WTC11 (cell line): ENCODE measurements around the gene DHCR7. TPM values are rescaled to one million over a fixed set of nuclear protein-coding genes. Genes with fewer than 3 reads are reported as not detected.

Source experiments
- ATAC-seq: fragments of 200-7000 bp; cut with Tn5 transposase; 2 replicates; pipeline ENCODE4 v1.10.0; 2021; ENCODE audit warnings: mild to moderate bottlenecking, moderate library complexity
- CTCF ChIA-PET: fragments of 300-600 bp; sonication (Branson Sonifier 250); formaldehyde crosslinking; loops from one replicate; lab custom pipeline; 2021; ENCODE audit warnings: antibody characterized with exemption; lab: Charles Lee
- POLR2A ChIA-PET: fragments of 350-600 bp; sonication (Branson Sonifier 250); formaldehyde crosslinking; loops from one replicate; lab custom pipeline; 2021; ENCODE audit warnings: antibody characterized with exemption; lab: Charles Lee
- DNase-seq: peaks from one replicate; pipeline ENCODE4 v3.0.0; 2021; ENCODE audit warnings: low spot score
- H3K27ac Mint-ChIP-seq: 2 replicates; pipeline ENCODE4 v1.8.0; 2021; ENCODE audit warnings: mixed read lengths
- H3K27me3 Mint-ChIP-seq: 2 replicates; pipeline ENCODE4 v1.8.0; 2021; ENCODE audit warnings: low read depth, mild to moderate bottlenecking, moderate library complexity, mixed read lengths
- H3K36me3 Mint-ChIP-seq: 2 replicates; pipeline ENCODE4 v1.8.0; 2021; ENCODE audit warnings: mixed read lengths
- H3K4me1 Mint-ChIP-seq: 2 replicates; pipeline ENCODE4 v1.8.0; 2022; ENCODE audit warnings: mixed read lengths
- H3K4me3 Mint-ChIP-seq: 2 replicates; pipeline ENCODE4 v1.8.0; 2021; ENCODE audit warnings: mild to moderate bottlenecking, moderate library complexity, mixed read lengths
- H3K9me3 Mint-ChIP-seq: 2 replicates; pipeline ENCODE4 v1.8.0; 2021; ENCODE audit warnings: mixed read lengths
- CDX4 ChIP-seq: fragments of 250-450 bp; sonication (Bioruptor Pico); IDR thresholded peaks from 2 replicates; pipeline ENCODE4 v1.9.0; 2021; ENCODE audit warnings: moderate library complexity, mild to moderate bottlenecking, inconsistent platforms, borderline replicate concordance
- FOXJ3 ChIP-seq: sonication (generic); formaldehyde crosslinking; IDR thresholded peaks from 2 replicates; pipeline ENCODE4 v1.9.0; 2021; ENCODE audit warnings: missing genetic modification reagents, mild to moderate bottlenecking, borderline replicate concordance
- HMGA2 ChIP-seq: fragments of 250-450 bp; sonication (Bioruptor Pico); IDR thresholded peaks from 2 replicates; pipeline ENCODE4 v1.4.0; 2021; ENCODE audit warnings: mild to moderate bottlenecking, moderate library complexity
- JAZF1 ChIP-seq: fragments of 250-450 bp; sonication (Bioruptor Pico); IDR thresholded peaks from 2 replicates; pipeline ENCODE4 v1.9.0; 2021; ENCODE audit warnings: moderate library complexity, mild to moderate bottlenecking, inconsistent platforms
- NFE2L1 ChIP-seq: sonication (generic); formaldehyde crosslinking; IDR thresholded peaks from 2 replicates; pipeline ENCODE4 v1.8.1; 2023; ENCODE audit warnings: missing genetic modification reagents
- NR3C1 ChIP-seq: sonication (generic); formaldehyde crosslinking; conservative IDR thresholded peaks from 2 replicates; pipeline ENCODE4 v1.8.1; 2023; ENCODE audit warnings: low read depth, mild to moderate bottlenecking, missing genetic modification reagents
- OVOL2 ChIP-seq: fragments of 250-450 bp; sonication (Bioruptor Pico); IDR thresholded peaks from 2 replicates; pipeline ENCODE4 v1.9.0; 2021; ENCODE audit warnings: mild to moderate bottlenecking, borderline replicate concordance
- ZNF121 ChIP-seq: sonication (generic); formaldehyde crosslinking; IDR thresholded peaks from 2 replicates; pipeline ENCODE4 v1.8.0; 2023; ENCODE audit warnings: missing genetic modification reagents
- ZNF219 ChIP-seq: sonication (generic); formaldehyde crosslinking; IDR thresholded peaks from 2 replicates; pipeline ENCODE4 v1.8.0; 2023; ENCODE audit warnings: missing genetic modification reagents, mild to moderate bottlenecking, borderline replicate concordance
- ZNF425 ChIP-seq: fragments of 250-450 bp; sonication (Bioruptor Pico); conservative IDR thresholded peaks from 2 replicates; pipeline ENCODE4 v1.9.0; 2021; ENCODE audit warnings: mild to moderate bottlenecking
- total RNA-seq: library from RNA; stranded (reverse); gene quantifications from 3 replicates; pipeline ENCODE4 v1.2.3, GENCODE V29; 2021
- TF ChIP-seq, protein P1 (sequence below): sonication (generic); formaldehyde crosslinking; IDR thresholded peaks from 2 replicates; pipeline ENCODE4 v1.8.0; 2022; ENCODE audit warnings: mild to moderate bottlenecking, missing genetic modification reagents
- TF ChIP-seq, protein P2 (sequence below): fragments of 200-600 bp; IDR thresholded peaks from 2 replicates; pipeline ENCODE4 v1.8.0; 2022; ENCODE audit warnings: antibody characterized with exemption
- TF ChIP-seq, protein P3 (sequence below): fragments of 250-450 bp; sonication (Bioruptor Pico); IDR thresholded peaks from 2 replicates; pipeline ENCODE4 v2.1.2; 2022; ENCODE audit warnings: mild to moderate bottlenecking, moderate library complexity
- TF ChIP-seq, protein P4 (sequence below): sonication (generic); formaldehyde crosslinking; IDR thresholded peaks from 2 replicates; pipeline ENCODE4 v1.8.1; 2022; ENCODE audit warnings: mild to moderate bottlenecking, moderate library complexity, missing genetic modification reagents

The DHCR7 gene
- total RNA-seq, 1 experiment from 2014 or later, result 104 TPM

DNA sequence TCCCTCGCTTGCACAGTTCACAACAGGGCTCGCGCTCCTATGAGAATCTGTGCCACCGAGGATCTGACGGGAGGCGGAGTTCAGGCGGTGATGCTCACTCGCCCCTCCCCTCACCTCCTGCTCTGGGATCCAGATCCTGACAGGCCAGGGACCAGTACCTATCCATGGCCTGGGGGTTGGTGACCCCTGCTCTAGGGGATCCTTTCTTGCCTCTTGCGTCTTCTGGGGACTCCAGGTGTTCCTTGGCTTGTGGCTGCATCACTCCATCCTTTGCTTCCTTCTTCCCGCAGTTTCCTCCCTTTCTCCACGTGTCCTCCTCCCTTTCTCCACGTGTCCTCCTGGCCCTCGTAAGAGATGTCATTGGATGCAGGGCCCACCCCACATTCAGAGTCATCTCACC is 48.2 kb upstream of the DHCR7 start (continued):
- TF ChIP-seq, protein P1, sequence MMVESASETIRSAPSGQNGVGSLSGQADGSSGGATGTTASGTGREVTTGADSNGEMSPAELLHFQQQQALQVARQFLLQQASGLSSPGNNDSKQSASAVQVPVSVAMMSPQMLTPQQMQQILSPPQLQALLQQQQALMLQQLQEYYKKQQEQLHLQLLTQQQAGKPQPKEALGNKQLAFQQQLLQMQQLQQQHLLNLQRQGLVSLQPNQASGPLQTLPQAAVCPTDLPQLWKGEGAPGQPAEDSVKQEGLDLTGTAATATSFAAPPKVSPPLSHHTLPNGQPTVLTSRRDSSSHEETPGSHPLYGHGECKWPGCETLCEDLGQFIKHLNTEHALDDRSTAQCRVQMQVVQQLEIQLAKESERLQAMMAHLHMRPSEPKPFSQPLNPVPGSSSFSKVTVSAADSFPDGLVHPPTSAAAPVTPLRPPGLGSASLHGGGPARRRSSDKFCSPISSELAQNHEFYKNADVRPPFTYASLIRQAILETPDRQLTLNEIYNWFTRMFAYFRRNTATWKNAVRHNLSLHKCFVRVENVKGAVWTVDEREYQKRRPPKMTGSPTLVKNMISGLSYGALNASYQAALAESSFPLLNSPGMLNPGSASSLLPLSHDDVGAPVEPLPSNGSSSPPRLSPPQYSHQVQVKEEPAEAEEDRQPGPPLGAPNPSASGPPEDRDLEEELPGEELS (CRISPR knock-in tag), result no peak
- TF ChIP-seq JAZF1 (CRISPR knock-in tag), result no peak
- TF ChIP-seq NR3C1, result no peak
- no peak for TF ChIP-seq ZNF425
- TF ChIP-seq, protein P2, sequence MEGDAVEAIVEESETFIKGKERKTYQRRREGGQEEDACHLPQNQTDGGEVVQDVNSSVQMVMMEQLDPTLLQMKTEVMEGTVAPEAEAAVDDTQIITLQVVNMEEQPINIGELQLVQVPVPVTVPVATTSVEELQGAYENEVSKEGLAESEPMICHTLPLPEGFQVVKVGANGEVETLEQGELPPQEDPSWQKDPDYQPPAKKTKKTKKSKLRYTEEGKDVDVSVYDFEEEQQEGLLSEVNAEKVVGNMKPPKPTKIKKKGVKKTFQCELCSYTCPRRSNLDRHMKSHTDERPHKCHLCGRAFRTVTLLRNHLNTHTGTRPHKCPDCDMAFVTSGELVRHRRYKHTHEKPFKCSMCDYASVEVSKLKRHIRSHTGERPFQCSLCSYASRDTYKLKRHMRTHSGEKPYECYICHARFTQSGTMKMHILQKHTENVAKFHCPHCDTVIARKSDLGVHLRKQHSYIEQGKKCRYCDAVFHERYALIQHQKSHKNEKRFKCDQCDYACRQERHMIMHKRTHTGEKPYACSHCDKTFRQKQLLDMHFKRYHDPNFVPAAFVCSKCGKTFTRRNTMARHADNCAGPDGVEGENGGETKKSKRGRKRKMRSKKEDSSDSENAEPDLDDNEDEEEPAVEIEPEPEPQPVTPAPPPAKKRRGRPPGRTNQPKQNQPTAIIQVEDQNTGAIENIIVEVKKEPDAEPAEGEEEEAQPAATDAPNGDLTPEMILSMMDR, result no peak
- no peak for TF ChIP-seq NFE2L1
- TF ChIP-seq OVOL2, result no peak
- TF ChIP-seq ZNF121 (CRISPR knock-in tag), result no peak

- no peak overlapping the region for H3K27ac Mint-ChIP-seq
- H3K27me3 Mint-ChIP-seq, result no peaks in the 10 kb centered on the region
- H3K9me3 Mint-ChIP-seq, result no peaks in the 10 kb centered on the region
- H3K4me1 Mint-ChIP-seq, result no peaks in the 10 kb centered on the region
- no peak for DNase-seq
- no peak for TF ChIP-seq HMGA2
- TF ChIP-seq, protein P3, sequence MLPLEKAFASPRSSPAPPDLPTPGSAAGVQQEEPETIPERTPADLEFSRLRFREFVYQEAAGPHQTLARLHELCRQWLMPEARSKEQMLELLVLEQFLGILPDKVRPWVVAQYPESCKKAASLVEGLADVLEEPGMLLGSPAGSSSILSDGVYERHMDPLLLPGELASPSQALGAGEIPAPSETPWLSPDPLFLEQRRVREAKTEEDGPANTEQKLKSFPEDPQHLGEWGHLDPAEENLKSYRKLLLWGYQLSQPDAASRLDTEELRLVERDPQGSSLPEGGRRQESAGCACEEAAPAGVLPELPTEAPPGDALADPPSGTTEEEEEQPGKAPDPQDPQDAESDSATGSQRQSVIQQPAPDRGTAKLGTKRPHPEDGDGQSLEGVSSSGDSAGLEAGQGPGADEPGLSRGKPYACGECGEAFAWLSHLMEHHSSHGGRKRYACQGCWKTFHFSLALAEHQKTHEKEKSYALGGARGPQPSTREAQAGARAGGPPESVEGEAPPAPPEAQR (CRISPR knock-in tag), result no peak
- TF ChIP-seq CDX4 (CRISPR knock-in tag), result no peak
- TF ChIP-seq ZNF219 (CRISPR knock-in tag), result no peak
- TF ChIP-seq, all 79 proteins: peak for 0
- ChIA-PET POLR2A (no interaction called here), CTCF (no interaction called here)
- H3K4me3 Mint-ChIP-seq, result no peak overlapping the region
- ATAC-seq, result no peak
- H3K36me3 Mint-ChIP-seq, result peaks cover 57% of the 10 kb centered on the region
Measured at GRCh38 chr11:71495286-71496230, 47.4 kb upstream of the DHCR7 start.

- no peak for ATAC-seq
- no peaks in the 10 kb centered on the region for H3K9me3 Mint-ChIP-seq
- CTCF ChIA-PET, result no interaction called here
- H3K36me3 Mint-ChIP-seq, result peaks cover 40% of the 10 kb centered on the region
- DNase-seq, result no peak
- H3K4me1 Mint-ChIP-seq, result peaks cover 6% of the 10 kb centered on the region
- no peak overlapping the region for H3K27ac Mint-ChIP-seq
- TF ChIP-seq FOXJ3 (CRISPR knock-in tag), result no peak
- TF ChIP-seq, protein P4, sequence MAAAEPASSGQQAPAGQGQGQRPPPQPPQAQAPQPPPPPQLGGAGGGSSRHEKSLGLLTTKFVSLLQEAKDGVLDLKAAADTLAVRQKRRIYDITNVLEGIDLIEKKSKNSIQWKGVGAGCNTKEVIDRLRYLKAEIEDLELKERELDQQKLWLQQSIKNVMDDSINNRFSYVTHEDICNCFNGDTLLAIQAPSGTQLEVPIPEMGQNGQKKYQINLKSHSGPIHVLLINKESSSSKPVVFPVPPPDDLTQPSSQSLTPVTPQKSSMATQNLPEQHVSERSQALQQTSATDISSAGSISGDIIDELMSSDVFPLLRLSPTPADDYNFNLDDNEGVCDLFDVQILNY (CRISPR knock-in tag), result no peak
- no peak overlapping the region for H3K4me3 Mint-ChIP-seq
- POLR2A ChIA-PET, result no interaction called here
- H3K27me3 Mint-ChIP-seq, result no peaks in the 10 kb centered on the region
Measured at GRCh38 chr11:71491940-71492339, 43.7 kb upstream of the DHCR7 start.
